Hematopoietic multipotent progenitor cell treated with erythropoietin and hydrocortisone succinate and interleukin-3 and kit ligand, for 8 days (in vitro differentiated cells): ENCODE data around the gene FBP1.
"Not testable (repeated sequence)": the region's sequence is repeated elsewhere in the genome, so short reads cannot be mapped to it uniquely, and the experiment has no call there.

Experiments used
- DNase-seq: peaks from one replicate; pipeline ENCODE4 v3.0.0-alpha.2; 2015

The FBP1 gene

DNA sequence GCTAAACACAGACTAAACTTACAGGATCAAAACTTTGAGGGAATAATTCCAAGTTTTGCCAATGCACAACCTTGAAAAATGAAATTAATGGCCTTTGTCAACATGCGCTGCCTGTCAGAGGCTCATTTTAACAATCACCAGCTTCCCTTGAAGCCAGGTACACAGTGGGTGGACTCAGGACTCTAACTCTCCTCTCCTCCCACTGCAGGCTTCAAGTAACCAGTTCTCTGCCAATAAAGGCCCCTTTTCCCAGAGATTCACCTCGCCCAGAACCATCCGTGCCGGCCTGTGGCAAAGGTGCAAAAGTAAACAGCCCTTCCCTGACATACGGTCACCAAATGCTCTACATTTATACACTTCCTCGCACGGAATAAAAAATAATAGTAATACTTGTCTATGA lies 27.2 kb downstream of the FBP1 start:
- DNase-seq, result no peak

DNA sequence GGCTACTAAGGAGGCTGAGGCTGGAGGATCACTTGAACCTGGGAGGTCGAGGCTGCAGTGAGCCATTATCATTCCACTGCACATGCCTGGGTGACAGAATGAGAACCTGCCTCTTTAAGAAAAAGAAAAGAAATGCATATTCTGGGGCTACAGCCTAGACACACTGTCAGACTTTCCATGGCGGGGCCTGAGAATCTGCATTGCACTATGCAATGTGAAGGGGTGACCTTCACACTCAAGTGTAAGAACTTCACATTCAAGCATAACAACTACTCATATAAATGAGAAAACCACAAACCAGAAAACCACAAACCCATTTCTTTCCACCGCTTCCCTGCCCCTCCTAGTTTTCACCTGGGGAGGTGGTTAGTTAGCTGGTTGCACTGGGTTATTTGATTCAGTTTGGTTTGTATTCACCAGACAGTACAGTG lies 27.7 kb downstream of the FBP1 start:
- DNase-seq, result no peak

DNA sequence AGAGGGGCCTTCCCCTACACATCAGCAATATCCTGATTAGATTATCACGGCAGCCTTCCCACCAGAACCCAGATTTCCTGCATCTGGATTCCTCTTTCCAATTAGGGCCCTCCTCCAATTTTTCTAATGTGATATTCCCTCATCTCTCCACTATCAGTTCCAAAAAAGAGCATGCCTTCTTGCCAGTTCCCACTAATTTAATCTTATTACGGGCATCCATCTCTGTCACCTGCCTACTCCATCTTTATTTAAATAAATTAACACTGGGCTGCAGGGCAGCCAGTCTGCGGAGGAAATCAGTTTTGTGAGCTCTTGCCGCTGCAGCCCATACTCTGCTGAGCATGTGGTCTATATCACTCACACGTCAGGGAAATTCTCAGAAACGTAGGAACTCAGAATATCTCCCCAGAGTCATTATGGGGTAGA lies 29.1 kb downstream of the FBP1 start:
- DNase-seq, result no peak

DNA sequence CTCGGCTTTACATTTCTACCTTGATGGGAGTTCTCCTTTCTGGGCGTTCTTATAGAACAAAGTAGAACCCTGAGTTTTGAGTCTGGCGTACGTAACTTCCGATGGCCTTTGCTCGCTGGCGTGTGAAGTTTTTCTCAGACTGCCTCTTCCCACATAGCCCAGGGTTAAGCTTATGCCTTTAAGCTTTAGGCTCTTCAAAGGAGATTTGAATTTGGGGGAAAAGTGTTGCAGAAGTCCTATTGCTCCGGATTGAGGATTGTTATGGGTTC lies 32.0 kb downstream of the FBP1 start:
- DNase-seq, result no peak

DNA sequence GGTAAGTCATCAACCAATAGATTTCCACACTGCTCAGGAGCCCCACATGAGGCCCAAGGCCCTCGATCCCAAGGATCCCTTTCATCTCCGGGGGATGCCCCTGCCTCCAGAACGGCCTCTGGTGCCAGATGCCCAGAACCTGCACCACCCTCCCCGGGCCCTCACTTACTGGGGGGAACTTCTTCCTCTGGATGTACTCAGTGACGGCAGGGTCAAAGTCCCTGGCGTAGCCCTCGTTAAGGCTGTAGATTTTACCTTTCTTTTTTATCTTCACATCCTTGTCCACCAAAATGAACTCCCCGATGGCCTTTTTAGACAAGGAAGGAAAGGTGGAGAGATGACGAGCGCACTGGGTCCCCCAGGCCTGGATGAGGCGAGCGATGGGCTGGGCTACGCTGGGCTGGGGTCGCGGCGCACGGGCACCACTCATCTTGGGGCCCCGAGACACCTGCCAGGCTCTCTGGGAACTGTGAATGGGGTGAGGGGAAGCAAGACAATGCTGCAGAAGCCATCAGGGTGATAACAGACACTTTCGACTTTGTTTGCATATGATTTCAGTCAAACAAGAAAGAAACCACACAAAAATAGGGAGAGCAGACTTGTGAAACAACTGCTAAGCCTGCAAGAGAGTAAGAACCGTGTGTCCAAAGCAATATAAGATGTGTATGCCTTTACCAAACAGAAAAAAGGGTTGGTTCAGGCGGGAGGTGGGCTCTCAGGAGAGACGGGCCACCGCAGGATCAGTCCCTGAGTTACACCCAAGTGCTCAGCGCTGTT lies 32.5 kb downstream of the FBP1 start:
- no peak for DNase-seq

DNA sequence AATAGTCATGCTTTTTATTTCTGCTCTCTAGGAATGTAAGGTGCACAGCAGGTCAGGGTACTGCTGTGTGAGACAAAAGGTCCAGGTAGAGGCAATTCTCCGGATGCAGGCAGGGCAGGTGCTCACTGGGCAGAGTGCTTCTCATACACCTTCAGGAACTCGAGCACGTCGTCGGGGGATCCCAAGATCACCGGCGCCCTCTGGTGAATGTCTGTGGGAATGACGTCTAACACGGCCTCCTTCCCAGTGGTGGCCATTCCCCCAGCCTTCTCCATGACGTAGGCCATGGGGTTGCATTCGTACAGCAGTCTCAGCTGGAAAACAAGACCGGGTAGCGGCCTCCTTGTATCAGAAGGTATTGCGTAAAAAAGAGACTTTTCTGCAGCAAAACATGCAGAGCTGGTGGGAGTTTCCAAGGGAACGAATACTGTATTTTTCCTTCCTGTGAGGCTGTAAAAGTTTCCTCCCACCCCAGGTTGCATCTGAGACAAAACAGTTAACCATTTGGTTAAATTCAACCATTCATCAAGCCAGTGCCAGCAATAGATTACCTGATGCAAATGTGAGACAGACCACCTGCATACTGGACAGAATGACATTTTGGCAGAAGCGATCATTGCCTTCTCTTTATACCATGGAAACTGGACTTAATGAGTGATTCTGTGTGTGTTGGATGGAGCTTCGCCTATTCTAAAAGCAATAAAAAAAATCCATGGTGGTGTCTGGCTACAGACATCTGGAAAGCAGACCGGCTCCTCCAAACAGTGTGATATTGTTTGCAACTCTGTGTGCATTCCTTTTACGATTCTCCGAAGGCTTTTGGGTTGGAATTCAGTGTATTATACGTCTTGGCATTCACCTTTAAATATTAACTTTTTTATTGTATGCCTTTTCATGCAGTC lies 35.8 kb downstream of the FBP1 start:
- DNase-seq, result peak; percentile 69

DNA sequence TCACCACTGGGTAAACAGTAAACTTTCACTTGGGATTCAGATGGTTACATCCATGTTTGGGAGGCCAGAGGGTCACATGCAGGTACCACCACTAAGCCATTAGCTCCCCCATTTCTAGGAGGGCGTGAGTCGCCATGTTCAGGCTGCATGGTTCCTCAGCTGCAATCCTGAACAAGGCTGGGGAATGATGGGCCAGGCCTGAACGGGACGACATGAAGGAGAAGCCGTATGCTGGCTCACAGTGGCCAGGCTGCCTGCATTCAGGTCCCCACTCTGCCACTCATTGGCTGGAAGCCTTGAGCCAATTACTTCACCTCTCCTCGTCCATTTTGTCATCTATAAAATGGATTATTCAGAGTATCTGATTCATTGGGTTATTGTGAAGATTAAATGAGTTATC lies 36.7 kb downstream of the FBP1 start:
- DNase-seq, result no peak

DNA sequence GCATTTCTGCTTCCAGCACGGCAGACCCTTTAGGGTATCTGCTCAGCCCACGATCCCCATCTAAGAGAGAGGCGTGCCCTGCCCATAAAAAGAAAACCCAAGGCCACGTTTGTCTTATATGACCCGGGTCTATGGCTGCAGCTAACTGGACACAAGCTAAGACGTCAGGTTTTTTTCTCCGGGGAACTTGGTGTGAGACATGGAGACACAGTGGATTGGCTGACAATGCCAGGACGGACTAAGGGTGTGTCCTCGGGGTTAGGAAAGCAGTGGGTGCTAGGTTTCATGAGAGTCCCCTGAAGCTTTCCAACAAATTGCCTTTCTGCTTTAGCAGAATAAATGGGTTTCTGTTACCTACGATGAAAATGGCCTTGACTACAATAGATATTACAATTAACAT lies 38.6 kb downstream of the FBP1 start:
- no peak for DNase-seq

DNA sequence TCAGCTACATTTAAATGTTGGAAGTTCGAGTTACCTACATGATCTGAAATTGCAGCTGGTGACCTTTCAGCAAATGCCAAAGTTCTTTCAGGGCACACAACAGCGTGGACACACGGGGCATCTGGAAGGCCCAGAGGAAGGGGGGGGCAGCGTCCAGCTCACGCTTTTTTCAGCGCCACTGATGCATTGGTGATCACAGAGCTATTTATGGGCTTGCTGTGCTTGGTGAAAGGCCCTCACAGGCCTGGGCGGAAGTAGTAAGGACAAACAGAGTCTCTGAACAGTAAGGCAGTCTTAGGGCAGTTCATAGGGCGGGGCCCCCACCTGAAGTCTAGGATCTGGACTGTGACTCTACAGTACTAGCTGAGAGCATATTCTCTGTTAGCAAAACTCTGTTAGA lies 39.1 kb downstream of the FBP1 start:
- no peak for DNase-seq

DNA sequence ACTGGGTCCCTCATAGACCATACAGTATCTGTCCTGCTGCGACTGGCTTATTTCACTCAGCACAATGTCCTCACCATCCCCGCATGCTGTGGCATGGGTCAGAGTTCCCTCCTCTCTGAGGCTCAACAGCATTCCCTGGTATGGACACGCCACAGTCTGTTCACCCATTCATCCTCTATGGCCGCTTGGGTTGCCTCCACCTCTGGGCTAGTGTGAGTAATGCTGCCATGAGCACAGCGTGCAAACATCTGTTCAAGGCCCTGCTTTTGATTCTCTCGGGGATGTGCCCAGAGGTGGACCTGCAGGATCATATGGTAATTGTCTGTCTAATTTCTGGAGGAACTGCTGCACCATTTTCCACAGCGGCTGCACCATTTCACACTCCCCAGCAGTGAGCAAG lies 40.2 kb downstream of the FBP1 start:
- no peak for DNase-seq

DNA sequence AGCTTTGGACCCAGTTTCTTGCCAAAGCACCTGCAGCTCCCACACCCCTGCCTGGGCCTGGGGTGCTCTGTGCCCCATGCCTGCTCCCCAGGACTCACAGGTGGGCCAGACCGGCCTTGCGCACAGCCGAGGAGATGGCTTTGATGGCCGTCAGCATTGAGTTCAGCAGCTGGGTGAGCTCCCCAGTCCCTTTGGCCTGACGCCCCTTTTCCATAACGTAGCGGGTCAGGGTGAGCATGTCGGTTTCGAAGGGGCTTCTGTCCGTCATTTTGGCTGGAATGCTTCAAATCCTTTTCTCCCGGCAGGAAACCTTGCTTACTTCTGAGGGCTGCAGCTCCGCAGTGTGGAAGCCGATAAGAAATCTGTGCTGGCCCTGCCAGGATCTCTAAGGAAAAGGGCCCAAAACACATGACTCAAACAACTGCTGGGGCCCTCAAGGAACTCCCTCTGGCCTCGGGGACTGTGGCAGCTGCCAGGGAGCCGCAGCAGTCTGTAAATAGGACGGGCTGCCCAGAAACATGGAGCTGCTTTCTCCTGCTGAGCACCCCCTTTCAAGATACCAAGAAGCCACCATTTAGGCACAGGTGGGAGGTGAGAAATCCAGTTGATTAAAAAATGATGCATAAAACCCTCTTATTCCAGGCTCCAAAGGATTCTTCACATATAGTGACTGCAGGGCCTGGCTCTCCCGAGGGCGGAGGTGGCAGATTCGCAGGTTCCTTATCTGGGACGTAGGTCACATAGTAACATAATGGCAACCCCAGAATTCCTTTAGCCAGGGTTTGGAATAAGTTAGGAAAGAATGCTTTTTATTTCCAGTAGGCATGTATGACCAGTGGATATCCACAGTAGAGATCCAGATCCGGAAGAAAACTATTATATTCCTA lies 45.6 kb downstream of the FBP1 start, which contains the start of gene FBP2:
TSS of gene FBP2 (minus strand) at position 366 of the 887 bp plus-strand sequence. CDS start at position 268, 98 bp downstream.
- no peak for DNase-seq

DNA sequence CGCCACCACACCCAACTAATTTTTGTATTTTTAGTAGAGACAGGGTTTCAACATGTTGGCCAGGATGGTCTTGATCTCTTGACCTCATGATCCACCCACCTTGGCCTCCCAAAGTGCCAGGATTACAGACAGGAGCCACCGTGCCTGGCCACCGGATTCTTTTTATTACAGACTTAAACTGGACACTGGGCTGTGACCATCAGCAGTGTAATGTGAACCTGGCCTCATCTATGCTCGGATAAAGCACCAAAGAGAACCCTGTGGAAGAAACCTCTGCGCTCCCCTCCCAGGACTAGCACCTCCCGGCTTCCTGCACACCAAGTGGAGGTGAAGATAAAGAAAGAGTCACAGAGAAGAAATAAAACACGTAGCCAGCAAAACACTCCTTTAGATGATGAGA lies 46.6 kb downstream of the FBP1 start:
- not testable (repeated sequence) for DNase-seq

DNA sequence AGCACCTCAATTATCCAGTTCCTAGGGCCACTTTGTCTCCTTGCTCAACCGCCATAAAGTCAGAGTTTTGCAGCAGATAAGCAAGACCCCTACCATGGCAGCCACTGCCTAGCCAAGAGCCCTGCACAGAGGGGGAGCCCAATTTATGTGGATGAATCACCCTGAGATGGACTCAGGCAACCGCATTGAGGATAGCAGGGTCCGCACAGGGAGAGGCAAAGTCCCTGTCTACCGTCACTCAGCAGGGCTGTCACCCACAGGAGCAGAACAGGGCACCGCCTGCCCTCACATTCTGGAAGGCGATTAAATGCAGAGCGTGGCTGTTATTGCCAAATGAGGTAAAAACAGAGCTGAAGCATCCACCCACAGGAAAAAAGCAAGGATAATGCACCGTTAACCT lies 47.4 kb downstream of the FBP1 start:
- DNase-seq, result no peak

DNA sequence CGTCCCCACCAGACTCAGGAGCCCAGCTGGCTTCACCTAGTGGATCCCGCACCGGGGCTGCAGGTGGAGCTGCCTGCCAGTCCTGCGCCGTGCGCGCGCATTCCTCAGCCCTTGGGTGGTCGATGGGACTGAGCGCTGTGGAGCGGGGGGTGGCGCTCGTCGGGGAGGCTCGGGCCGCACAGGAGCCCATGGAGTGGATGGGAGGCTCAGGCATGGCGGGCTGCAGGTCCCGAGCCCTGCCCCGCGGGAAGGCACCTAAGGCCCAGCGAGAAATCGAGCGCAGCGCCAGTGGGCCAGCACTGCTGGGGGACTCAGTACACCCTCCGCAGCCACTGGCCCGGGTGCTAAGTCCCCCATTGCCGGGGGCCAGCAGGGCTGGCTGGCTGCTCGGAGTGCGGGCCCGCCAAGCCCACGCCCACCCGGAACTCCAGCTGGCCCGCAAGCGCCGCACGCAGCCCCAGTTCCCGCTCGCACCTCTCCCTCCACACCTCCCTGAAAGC lies 48.2 kb downstream of the FBP1 start:
- not testable (repeated sequence) for DNase-seq

DNA sequence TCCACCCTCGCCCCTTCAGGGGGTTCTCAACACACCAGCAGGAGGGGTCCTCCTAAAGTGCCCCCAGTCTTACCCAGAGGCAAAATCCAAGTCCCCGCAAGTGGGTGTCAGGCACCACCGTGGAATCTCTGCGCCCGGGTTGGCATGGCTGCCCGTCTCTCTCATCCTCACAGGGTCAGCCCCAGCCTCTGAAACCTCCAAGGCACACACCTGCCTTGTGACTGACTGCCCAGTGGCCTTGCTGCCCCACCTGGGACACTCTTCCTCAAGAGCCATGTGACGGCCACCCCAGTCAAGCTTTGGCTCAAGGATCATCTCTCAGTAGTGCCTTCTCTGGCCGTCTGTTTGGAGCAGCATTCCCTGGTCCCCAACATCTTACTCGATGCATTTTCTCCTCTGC lies 50.6 kb downstream of the FBP1 start:
- DNase-seq, result no peak

DNA sequence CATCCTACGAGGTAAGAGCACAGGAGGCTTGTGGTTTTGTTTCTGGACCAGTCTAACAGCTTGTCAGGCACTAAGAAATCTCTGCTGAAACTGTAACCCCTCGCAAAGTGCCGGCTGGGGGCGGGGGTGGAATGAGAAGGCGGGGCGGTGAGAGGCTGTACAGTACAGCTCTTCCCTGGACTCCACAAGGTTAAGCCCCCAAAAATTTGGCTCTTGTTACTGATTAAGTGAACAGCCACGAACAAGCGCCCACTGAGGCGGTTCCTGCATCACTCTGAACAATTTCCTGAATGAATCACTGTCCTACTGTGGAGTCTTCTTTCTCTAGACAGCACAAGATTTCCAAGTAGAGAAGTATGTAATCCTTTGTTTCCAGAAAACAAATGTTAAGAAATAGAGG lies 52.5 kb downstream of the FBP1 start:
- DNase-seq, result no peak

DNA sequence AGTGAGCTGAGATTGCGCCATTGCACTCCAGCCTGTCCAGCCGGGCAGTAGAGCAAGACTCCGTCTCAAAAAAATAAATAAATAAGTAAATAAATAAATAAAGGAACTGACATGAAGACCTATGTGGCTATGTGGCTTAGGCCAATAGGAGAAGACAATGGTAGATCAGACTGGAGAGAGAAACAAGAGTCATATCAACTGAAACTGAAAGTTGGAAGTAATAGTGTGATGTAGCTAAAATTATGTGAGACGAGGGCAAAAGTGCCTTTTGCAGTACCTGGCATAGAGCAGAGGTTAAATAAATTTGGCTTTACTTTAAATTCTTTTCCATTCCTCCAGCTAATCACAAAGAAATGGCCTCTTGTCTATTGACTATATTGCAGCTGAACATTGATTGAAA lies 53.0 kb downstream of the FBP1 start:
- no peak for DNase-seq

DNA sequence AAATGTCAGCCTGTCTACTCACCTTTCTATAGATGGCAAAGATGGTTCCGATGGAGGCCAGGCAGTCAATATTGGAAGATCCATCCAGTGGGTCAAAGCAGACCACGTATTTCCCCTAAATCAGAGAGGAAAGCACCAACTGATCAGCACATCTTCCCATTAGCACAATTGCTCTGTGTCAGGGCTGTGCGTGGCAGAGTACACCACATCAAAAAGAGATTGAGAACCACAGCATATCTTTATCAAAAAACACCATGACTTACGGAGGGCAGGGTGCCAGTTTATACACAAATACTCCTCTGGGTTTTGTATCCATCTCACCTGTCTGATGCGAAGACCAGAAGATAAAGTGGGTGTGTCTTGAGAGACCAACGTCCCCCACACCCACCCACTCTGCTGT lies 54.8 kb downstream of the FBP1 start:
- DNase-seq, result peak; percentile 27

DNA sequence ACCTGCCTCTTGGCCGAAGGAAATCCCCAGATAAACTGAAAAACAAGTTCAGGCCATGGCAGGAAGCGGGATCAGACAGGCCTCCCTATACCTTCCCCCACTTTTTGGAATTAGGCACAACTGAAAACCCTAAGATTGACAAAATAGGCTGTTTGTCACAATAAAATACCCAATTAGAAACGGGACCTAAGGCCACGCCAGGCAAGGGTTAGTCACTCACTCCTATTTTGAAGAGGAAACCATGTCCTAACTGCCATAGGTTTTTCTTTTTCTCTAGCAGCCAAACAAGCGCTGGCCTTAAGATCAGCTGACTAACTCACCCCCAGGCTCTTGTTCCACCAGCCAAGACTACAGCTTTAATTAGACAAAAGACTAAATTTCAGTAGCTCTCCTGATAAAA lies 57.6 kb downstream of the FBP1 start:
- DNase-seq, result no peak

DNA sequence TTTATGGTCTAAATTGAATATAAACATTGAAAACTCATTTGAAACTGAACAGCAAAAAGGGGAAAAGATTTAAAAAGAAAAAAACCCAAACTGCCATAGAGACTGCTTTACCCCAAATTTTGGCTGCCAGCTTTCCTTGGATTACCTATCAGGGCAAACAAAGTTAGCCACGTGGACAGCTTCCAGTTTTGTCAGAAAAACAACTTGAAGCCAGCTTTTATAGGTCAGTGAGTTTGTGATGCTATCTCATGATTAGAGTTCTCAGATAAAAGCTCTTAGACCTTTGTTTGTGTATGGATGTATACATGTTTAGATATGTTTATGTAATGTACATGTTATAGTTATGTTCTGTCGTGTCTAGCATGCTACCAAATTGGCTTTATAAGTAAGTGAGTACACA lies 61.7 kb downstream of the FBP1 start:
- DNase-seq, result no peak

DNA sequence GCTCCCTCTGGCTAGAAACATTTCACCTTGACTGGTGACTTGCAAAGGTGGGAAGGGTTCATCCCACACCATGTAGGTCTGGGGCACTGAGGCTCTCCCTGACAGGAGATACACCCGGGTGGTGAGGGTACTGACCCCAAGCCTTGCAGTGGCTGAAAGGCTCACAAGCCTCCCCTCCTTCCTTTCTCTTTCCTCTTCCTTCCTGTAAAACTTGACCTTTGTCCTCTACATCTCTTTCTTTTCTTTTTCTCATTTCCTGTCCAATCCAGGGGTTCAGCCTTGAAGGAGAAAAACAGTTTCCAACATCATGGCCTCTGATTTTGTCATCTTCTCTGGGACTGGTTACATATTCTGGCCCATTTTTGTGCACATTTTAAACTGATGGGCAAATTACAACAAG lies 62.3 kb downstream of the FBP1 start:
- no peak for DNase-seq

DNA sequence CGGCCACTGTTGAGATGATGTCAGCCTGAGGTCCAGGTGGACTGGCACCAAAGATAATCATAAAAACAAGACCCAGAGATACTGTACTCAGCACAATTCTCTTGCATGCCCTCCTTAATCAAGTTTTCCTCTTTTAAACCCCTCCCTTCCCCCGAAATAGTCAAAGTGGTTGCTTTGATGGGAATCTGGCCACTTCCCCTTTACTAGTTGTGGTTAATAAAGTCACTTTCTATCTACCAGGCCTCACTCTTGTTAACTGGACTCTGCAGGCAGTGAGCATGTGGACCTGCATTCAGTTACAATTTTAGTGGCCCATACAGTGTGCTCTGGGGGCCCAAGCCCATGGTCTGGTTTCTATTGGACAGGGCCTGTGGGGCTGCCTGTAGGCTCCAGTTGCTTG lies 63.2 kb downstream of the FBP1 start:
- peak; percentile 2 for DNase-seq
